ENCODE data around the gene NDUFS7. TPM values are rescaled to one million over a fixed set of nuclear protein-coding genes. Genes with fewer than 3 reads are reported as not detected.

NDUFS7 gene
- total and polyA plus RNA-seq, 11 donors = 205 to 717 (median 336) TPM

- TF ChIP-seq POLR2A (IDR thresholded peaks at IDR 0.05) = no peak
- no peak for TF ChIP-seq CTCF (IDR thresholded peaks at IDR 0.05)
- whole genome bisulfite sequencing, 4 donors = 12 to 28% (median 27%) methylated on average over 14 to 17 of the region's 17 CpGs
- H3K27me3 ChIP-seq = no peaks in the 10 kb centered on the region
- H3K9me3 ChIP-seq = no peaks in the 10 kb centered on the region
- peaks cover 0 to 26% (median 12%) of the 10 kb centered on the region in 9 donors for H3K36me3 ChIP-seq
- peak overlapping the region; percentile 92 to 99 (median 96) for H3K27ac ChIP-seq
- intact Hi-C loops (cut with DNase I) = loop anchor here in 2 of 10 donors (5.0 to 10.0 kb wide), 3 partner anchors 67 to 110 kb away; partner anchors contain the start of gene FAM174C (in 2 of the 2)
- DNase-seq = no peak
- peak overlapping the region; percentile 69 to 100 (median 88) for H3K4me3 ChIP-seq
- ATAC-seq = no peak
- H3K4me1 ChIP-seq = peaks cover 2 to 57% (median 42%) of the 10 kb centered on the region in 12 donors
These were observed 887 bp downstream of the NDUFS7 start for GRCh38 chr19:1384478-1385110.

DNA sequence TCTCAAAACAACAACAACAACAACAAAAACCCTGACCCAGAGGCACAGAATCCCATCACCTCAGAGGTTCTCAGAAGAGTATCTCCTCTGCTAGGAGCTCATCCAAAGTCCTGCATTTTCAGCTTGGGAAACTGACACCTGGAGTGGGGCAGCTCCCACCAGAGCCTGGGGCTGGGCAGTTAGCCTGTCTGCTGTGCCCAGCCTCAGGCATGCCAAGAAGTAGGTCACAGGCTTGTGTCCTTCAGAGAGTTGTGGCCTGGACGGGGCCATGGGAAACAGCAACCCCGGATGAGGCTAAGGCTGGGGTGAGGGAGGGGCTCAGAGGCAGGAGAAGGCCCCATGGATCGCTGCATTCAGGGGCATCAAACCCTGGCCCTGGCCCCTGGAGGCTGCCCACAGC, 2.1 kb downstream of the NDUFS7 start:
- H3K4me1 ChIP-seq = peaks cover 2 to 57% (median 42%) of the 10 kb centered on the region in 12 donors
- H3K27ac ChIP-seq = peak overlapping the region in 7 of 12 donors; percentile 25 to 97 (median 57)
- TF ChIP-seq POLR2A (IDR thresholded peaks at IDR 0.05) (no peak), CTCF (IDR thresholded peaks at IDR 0.05) (no peak)
- ATAC-seq (no peak), DNase-seq (peak in 1 of 5 donors; percentile 69)
- H3K36me3 ChIP-seq = peaks cover 2 to 39% (median 24%) of the 10 kb centered on the region in 9 donors
- intact Hi-C loops (cut with DNase I) = loop anchor here in 1 of 10 donors (10.0 kb wide), 1 partner anchor 111 kb away; the partner anchor contains the start of gene FAM174C
- no peaks in the 10 kb centered on the region for H3K27me3 ChIP-seq
- WGBS, 4 donors = 57 to 100% (median 78%) methylated on average over 1 to 3 of the region's 3 CpGs
- H3K4me3 ChIP-seq = peak overlapping the region in 2 of 12 donors; percentile 2 to 8
- H3K9me3 ChIP-seq = no peaks in the 10 kb centered on the region

GRCh38 chr19:1386945-1387683, 3.4 kb downstream of the NDUFS7 start:
- TF ChIP-seq POLR2A (IDR thresholded peaks at IDR 0.05) (no peak), CTCF (IDR thresholded peaks at IDR 0.05) (no peak)
- no peak overlapping the region for H3K4me3 ChIP-seq

More at GRCh38 chr19:1386945-1387683, 3.4 kb downstream of the NDUFS7 start:
- ATAC-seq (no peak), DNase-seq (no peak)
- H3K27ac ChIP-seq = peak overlapping the region in 5 of 12 donors; percentile 41 to 96 (median 54)
- intact Hi-C loops (cut with DNase I) = loop anchor here in 1 of 10 donors (10.0 kb wide), 1 partner anchor 112 kb away; the partner anchor contains the start of gene FAM174C
- 71 to 84% (median 83%) methylated on average over 20 to 39 of the region's 39 CpGs for WGBS, 4 donors
- H3K9me3 ChIP-seq = no peaks in the 10 kb centered on the region
- H3K36me3 ChIP-seq = peaks cover 2 to 52% (median 37%) of the 10 kb centered on the region in 9 donors
- H3K27me3 ChIP-seq = no peaks in the 10 kb centered on the region
- peaks cover 2 to 51% (median 37%) of the 10 kb centered on the region in 12 donors for H3K4me1 ChIP-seq
